Adrenal gland (tissue), 12 donors: ENCODE results near the gene LCN10. TPM values are rescaled to one million over a fixed set of nuclear protein-coding genes. Genes with fewer than 3 reads are reported as not detected.

Source experiments
- DNase-seq, 7 donors: peaks; one replicate each; pipeline ENCODE4 v3.0.0-alpha.2; 2019 to 2020
- H3K27ac ChIP-seq, 5 donors: fragments of 200-600 bp; sonication (generic) in 4 of 5; 1 replicate in 3 of 5; 2 replicates in 2 of 5; pipeline versions ENCODE4 v1.5.1 to v1.8.0; 2016 to 2020; ENCODE audit warnings: mild to moderate bottlenecking in 1 of 5
- H3K27me3 ChIP-seq: fragments of 200-600 bp; 2 replicates; pipeline ENCODE4 v1.8.0; 2021
- H3K36me3 ChIP-seq, 2 donors: fragments of 200-600 bp; replicated peaks in 1 of 2; 1 replicate in 1 of 2; 2 replicates in 1 of 2; pipeline versions ENCODE4 v1.5.1 to v1.8.0; 2018 to 2022
- H3K4me1 ChIP-seq, 2 donors: fragments of 200-600 bp; replicated peaks in 1 of 2; 1 replicate in 1 of 2; 2 replicates in 1 of 2; pipeline versions ENCODE4 v1.5.1 to v1.8.0; 2018 to 2021
- H3K4me3 ChIP-seq, 4 donors: fragments of 200-600 bp; sonication (generic) in 3 of 4; one replicate each; pipeline ENCODE4 v1.5.1; 2016 to 2018
- H3K9me3 ChIP-seq, 3 donors: fragments of 200-600 bp; sonication (generic) in 1 of 3; replicated peaks in 1 of 3; 1 replicate in 2 of 3; 2 replicates in 1 of 3; pipeline versions ENCODE4 v1.5.1 to v1.8.0; 2016 to 2021
- POLR2A ChIP-seq, 2 donors: fragments of 450-650 bp; IDR thresholded peaks; one replicate each; pipeline ENCODE4 v1.6.1; 2017; ENCODE audit warnings: antibody characterized with exemption in 2 of 2, mild to moderate bottlenecking in 2 of 2, moderate library complexity in 1 of 2
- WGBS, 4 donors: extraction: QIAGEN DNeasy Blood & Tissue Kit in 2 of 4; methylation state at CpG; one replicate each; pipeline versions ENCODE4 v1.1.5 to v1.1.7; 2013 to 2017; 5-methylcytosine and 5-hydroxymethylcytosine counted together
- intact Hi-C, 2 donors: fragments of 100-400 bp; cut with DNase I; formaldehyde crosslinking; loops; one replicate each; pipeline versions ENCODE4 v1.14.1 to v1.15.0; 2022 to 2023
- polyA plus RNA-seq, 3 donors: library from polyadenylated mRNA; stranded (reverse); fragments of 200-250 nt in 2 of 3; fragments of 350-450 nt in 1 of 3; fragmentation: Illumina TruSeq in 1 of 3; extraction: RNeasy Lipid Tissue Mini Kit (QIAGEN cat#74804) in 1 of 3; gene quantifications; one replicate each; pipeline ENCODE4 v1.2.3, GENCODE V29; 2013 to 2014
- total RNA-seq, 9 donors: library from RNA; depleted of rRNA in 4 of 9; stranded (reverse); fragments of >200 nt in 4 of 9; fragments of 120-200 nt in 1 of 9; fragmentation: NEBNext Ultra II Directional in 1 of 9; extraction: Animal tissue kit (Norgen Biotek cat#: 25700) in 1 of 9; gene quantifications; one replicate each; pipeline versions ENCODE4 v1.1.0 to v1.2.4, GENCODE V29; 2013 to 2023
- TF ChIP-seq, protein P1 (sequence below), 6 experiments: fragments of 450-650 bp in 4 of 6; fragments of 200-600 bp in 2 of 6; sonication (generic) in 1 of 6; IDR thresholded peaks; 1 replicate in 5 of 6; 2 replicates in 1 of 6; pipeline versions ENCODE4 v1.5.1 to v1.8.0; 2016 to 2021; ENCODE audit warnings: antibody characterized with exemption in 6 of 6, mild to moderate bottlenecking in 2 of 6, moderate library complexity in 1 of 6
- donor health status: healthy with polysubstance abuse.
- donor health status: Bipolar disorder and iron deficiency.
- donor health status: DM: yes; HTN: yes; CAD: no.
- donor health status: DM: no; HTN: no; CAD: no.
- donor health status: DM: no; HTN: no; CAD: no.
- donor health status: DM: yes; HTN: yes; CAD: no.

Gene LCN10
- total and polyA plus RNA-seq, 12 donors = 0.11 to 9.5 (median 0.84) TPM; not detected in 6

- WGBS, 4 donors = 76 to 86% (median 81%) methylated on average over 8 to 24 of the region's 24 CpGs
- Histone ChIP-seq H3K4me1 (peaks cover 12 to 16% of the 10 kb centered on the region in 2 donors), H3K27ac (no peak overlapping the region), H3K36me3 (peaks cover 0 to 41% of the 10 kb centered on the region in 2 donors), H3K9me3 (no peaks in the 10 kb centered on the region), H3K27me3 (no peaks in the 10 kb centered on the region), H3K4me3 (no peak overlapping the region)
- intact Hi-C loops = no loop called here
- no peak for DNase-seq
- TF ChIP-seq, protein P1, sequence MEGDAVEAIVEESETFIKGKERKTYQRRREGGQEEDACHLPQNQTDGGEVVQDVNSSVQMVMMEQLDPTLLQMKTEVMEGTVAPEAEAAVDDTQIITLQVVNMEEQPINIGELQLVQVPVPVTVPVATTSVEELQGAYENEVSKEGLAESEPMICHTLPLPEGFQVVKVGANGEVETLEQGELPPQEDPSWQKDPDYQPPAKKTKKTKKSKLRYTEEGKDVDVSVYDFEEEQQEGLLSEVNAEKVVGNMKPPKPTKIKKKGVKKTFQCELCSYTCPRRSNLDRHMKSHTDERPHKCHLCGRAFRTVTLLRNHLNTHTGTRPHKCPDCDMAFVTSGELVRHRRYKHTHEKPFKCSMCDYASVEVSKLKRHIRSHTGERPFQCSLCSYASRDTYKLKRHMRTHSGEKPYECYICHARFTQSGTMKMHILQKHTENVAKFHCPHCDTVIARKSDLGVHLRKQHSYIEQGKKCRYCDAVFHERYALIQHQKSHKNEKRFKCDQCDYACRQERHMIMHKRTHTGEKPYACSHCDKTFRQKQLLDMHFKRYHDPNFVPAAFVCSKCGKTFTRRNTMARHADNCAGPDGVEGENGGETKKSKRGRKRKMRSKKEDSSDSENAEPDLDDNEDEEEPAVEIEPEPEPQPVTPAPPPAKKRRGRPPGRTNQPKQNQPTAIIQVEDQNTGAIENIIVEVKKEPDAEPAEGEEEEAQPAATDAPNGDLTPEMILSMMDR (IDR thresholded peaks at IDR 0.05) = no peak
- no peak for TF ChIP-seq POLR2A (IDR thresholded peaks at IDR 0.05)
Measured at GRCh38 chr9:136722969-136723356, 19.8 kb downstream of the LCN10 start.

DNA sequence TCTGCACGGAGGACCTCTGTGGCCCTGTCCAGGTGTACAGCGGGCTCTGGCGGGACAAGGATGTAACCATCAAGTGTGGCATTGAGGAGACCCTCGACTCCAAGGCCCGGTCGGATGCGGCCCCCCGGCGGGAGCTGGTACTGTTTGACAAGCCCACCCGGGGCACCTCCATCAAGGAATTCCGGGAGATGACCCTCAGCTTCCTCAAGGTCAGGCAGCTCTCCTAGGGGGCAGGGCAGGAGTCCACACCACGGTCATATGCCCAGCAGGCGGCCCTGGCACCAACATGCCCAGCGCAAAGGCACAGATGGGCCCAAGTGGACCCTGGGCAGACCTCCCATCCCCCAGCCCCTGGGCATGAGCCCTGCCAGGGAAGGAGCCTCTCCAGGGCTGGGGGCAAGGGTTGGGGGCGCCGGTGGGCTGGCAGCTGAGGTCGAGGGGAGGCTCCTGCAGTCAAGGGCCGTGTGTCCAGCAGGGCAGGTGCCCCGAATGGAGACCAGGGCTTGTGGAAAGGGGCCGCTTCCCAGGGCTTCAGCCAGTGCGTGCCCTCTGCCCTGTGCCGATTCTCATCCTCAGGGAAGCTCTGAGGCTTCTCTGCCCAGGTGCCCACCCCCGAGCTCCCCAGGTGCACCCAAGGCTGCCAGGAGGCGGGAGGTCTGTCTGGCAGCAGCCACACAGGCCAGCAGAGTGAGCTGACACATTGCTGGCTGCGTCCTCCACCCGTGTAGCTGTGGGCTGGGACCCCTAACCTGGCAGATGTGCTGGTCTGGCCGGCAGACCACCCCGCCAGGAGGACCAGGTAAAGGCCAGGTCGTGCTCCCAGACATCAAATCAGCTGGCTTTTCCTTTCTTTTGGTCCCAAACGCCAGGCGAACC is 20.4 kb downstream of the LCN10 start:
- WGBS, 4 donors = 73 to 88% (median 81%) methylated on average over 4 to 31 of the region's 31 CpGs
- no peaks in the 10 kb centered on the region for H3K27me3 ChIP-seq

DNA sequence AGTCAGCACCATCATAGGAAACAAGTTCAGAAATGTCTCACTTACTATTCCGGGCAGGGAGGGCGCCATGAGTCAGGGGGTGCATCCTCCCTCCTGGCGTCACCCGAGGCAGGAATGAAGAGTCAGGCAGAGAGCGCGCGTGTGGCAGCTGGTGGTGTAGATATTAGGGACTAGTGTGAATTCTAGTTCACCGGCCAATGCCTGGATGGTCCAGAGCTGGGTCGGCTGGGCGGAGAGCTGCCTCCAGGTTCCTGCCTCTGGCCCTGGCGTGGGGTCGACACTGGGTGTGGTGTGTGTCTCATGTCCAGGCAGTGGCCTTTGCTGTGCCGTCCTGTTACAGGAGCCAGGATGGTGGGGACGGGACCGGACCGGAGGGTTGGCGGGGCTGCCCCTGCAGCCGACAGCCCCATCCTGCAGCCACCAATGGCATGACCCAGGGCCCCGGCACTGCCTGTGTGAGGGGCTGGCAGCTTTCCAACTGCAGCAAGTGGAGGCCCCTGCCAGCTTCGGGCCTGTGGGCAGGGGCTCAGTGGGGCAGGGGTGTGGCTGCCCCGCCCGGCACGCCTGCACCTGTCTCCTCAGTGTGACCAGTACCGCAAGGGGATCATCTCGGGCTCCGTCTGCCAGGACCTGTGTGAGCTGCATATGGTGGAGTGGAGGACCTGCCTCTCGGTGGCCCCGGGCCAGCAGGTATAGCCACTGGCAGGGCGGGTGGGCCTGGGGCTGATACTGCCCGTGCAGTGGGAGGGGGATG is 21.2 kb downstream of the LCN10 start:
- intact Hi-C loops = no loop called here
- Histone ChIP-seq H3K36me3 (peaks cover 0 to 41% of the 10 kb centered on the region in 2 donors), H3K9me3 (no peaks in the 10 kb centered on the region), H3K4me1 (peaks cover 3 to 7% of the 10 kb centered on the region in 2 donors), H3K4me3 (no peak overlapping the region), H3K27me3 (no peaks in the 10 kb centered on the region), H3K27ac (peak overlapping the region in 1 of 5 donors; percentile 45)
- TF ChIP-seq, protein P1 (IDR thresholded peaks at IDR 0.05) = no peak
- no peak for TF ChIP-seq POLR2A (IDR thresholded peaks at IDR 0.05)
- 71 to 84% (median 81%) methylated on average over 7 to 30 of the region's 30 CpGs for WGBS, 4 donors
- DNase-seq = peak in 4 of 7 donors; percentile 25 to 65 (median 39)

More for the DNA sequence above, 20.4 kb downstream of the LCN10 start:
- TF ChIP-seq, protein P1 (IDR thresholded peaks at IDR 0.05) = no peak
- no peak for TF ChIP-seq POLR2A (IDR thresholded peaks at IDR 0.05)
- Histone ChIP-seq H3K4me3 (no peak overlapping the region), H3K27ac (no peak overlapping the region), H3K4me1 (peaks cover 11 to 16% of the 10 kb centered on the region in 2 donors), H3K9me3 (no peaks in the 10 kb centered on the region), H3K36me3 (peaks cover 0 to 41% of the 10 kb centered on the region in 2 donors)
- peak in 1 of 7 donors; percentile 35 for DNase-seq
- intact Hi-C loops = no loop called here

GRCh38 chr9:136720898-136721338 is 21.8 kb downstream of the LCN10 start:
- 70 to 86% (median 75%) methylated on average over 7 to 11 of the region's 11 CpGs for WGBS, 4 donors
- TF ChIP-seq, protein P1 (IDR thresholded peaks at IDR 0.05) = no peak
- TF ChIP-seq POLR2A (IDR thresholded peaks at IDR 0.05) = no peak
- intact Hi-C loops = no loop called here
- Histone ChIP-seq H3K9me3 (no peaks in the 10 kb centered on the region), H3K4me1 (peaks cover 0 to 2% of the 10 kb centered on the region in 2 donors), H3K27me3 (no peaks in the 10 kb centered on the region), H3K4me3 (no peak overlapping the region), H3K36me3 (peaks cover 0 to 37% of the 10 kb centered on the region in 2 donors), H3K27ac (peak overlapping the region in 1 of 5 donors; percentile 45)
- DNase-seq = peak in 1 of 7 donors; percentile 29
